SK-N-MC (cell line): ENCODE results near the gene WWC1.

ENCODE experiments used
- EZH2 ChIP-seq: fragments of 200-600 bp; sonication (generic); IDR thresholded peaks from one replicate; pipeline ENCODE4 v1.6.1; 2017; ENCODE audit warnings: antibody characterized with exemption
- POLR2AphosphoS5 ChIP-seq: IDR thresholded peaks from 2 replicates; pipeline ENCODE4 v1.6.1; 2012; ENCODE audit warnings: mild to moderate bottlenecking, low read depth, low read length, borderline replicate concordance

- TF ChIP-seq EZH2 (no peak), POLR2AphosphoS5 (no peak)
These were observed 15.6 kb downstream of the WWC1 start for GRCh38 chr5:168307022-168307421.
